Measurements from ENCODE around the gene GBF1.

Gene GBF1

GRCh38 chr10:102371295-102371694, 126.0 kb downstream of the GBF1 start:
- TF ChIP-seq, protein P1, sequence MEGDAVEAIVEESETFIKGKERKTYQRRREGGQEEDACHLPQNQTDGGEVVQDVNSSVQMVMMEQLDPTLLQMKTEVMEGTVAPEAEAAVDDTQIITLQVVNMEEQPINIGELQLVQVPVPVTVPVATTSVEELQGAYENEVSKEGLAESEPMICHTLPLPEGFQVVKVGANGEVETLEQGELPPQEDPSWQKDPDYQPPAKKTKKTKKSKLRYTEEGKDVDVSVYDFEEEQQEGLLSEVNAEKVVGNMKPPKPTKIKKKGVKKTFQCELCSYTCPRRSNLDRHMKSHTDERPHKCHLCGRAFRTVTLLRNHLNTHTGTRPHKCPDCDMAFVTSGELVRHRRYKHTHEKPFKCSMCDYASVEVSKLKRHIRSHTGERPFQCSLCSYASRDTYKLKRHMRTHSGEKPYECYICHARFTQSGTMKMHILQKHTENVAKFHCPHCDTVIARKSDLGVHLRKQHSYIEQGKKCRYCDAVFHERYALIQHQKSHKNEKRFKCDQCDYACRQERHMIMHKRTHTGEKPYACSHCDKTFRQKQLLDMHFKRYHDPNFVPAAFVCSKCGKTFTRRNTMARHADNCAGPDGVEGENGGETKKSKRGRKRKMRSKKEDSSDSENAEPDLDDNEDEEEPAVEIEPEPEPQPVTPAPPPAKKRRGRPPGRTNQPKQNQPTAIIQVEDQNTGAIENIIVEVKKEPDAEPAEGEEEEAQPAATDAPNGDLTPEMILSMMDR (IDR thresholded peaks at IDR 0.05) = no peak

- TF ChIP-seq, protein P1 (IDR thresholded peaks at IDR 0.05) = no peak
Observed at GRCh38 chr10:102375250-102375649, 129.9 kb downstream of the GBF1 start.

DNA sequence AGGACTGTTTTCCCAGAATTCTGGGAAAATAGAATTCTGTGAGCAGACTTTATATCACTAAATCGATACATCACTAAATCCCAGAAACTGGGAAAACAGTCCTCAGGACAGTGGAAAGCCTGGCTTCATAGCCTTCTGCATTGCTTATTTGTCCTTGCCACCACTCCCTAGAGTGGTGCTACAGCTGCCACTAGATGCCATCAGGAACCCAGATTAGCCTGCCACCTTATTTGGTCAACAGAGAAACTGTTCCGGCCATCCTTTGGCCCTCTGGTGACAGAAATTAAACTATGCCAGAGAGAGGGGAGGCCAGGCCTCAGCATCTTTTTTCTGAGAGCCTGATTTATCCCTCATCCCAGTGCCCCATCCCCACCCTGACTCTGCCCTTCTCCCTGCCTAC, 130.5 kb downstream of the GBF1 start:
- TF ChIP-seq, protein P1 (IDR thresholded peaks at IDR 0.05) = no peak

GRCh38 chr10:102376901-102377300, 131.6 kb downstream of the GBF1 start:
- TF ChIP-seq, protein P1 (IDR thresholded peaks at IDR 0.05) = no peak

DNA sequence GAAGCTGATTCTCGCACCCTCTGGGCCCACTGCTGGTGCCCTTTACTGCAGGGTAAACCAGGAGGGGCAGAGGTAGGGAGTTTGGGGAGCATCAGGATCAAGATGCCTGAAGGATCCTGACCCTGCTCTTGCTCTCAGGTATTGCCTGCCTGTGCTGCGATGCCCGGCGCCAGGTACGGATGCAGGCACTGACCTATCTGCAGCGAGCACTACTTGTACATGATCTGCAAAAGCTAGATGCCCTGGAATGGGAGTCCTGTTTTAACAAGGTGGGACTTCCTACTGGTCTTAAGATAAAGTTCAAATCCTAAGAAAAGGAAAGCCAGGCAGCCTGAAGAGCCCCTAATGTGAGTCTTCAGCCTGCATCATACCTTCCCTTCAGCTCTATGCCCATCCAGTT, 134.1 kb downstream of the GBF1 start:
- TF ChIP-seq, protein P1 (IDR thresholded peaks at IDR 0.05) = no peak

DNA sequence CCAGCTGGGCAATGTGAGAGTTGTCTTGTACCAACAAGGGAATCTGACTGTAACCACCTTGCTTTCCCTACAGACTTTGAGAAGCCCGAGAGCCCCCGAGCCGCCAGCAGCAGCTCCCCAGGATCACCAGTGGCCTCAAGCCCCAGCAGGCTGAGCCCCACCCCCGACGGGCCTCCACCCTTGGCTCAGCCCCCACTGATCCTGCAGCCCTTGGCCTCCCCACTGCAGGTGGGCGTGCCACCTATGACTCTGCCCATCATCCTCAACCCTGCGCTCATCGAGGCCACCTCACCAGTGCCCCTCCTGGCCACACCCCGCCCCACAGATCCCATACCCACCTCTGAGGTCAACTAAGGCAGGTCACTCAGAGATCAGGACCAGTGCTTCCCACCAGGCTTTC, 136.7 kb downstream of the GBF1 start:
- TF ChIP-seq, protein P1 (IDR thresholded peaks at IDR 0.05) = no peak

- TF ChIP-seq, protein P1 (IDR thresholded peaks at IDR 0.05) = no peak
Observed at GRCh38 chr10:102382871-102383270, 137.5 kb downstream of the GBF1 start.

GRCh38 chr10:102384053-102384452, 138.7 kb downstream of the GBF1 start:
- TF ChIP-seq, protein P1 (IDR thresholded peaks at IDR 0.05) = no peak
